DMS53 (cell line): ENCODE measurements around the gene OR1N2.
"Not testable (repeated sequence)": the region's sequence is repeated elsewhere in the genome, so short reads cannot be mapped to it uniquely, and the experiment has no call there.

Experiments
- DNase-seq: peaks from one replicate; lab custom pipeline; 2025; lab: John Stamatoyannopoulos, UW

OR1N2 gene, protein sequence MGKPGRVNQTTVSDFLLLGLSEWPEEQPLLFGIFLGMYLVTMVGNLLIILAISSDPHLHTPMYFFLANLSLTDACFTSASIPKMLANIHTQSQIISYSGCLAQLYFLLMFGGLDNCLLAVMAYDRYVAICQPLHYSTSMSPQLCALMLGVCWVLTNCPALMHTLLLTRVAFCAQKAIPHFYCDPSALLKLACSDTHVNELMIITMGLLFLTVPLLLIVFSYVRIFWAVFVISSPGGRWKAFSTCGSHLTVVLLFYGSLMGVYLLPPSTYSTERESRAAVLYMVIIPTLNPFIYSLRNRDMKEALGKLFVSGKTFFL

GRCh38 chr9:122552812-122553211 is at the start of gene OR1N2:
TSS of gene OR1N2 (plus strand) at chr9:122553112. CDS start at chr9:122553212, 100 bp downstream.
- no peak for DNase-seq

GRCh38 chr9:122506964-122507363 is 45.9 kb upstream of the OR1N2 start:
- DNase-seq, result no peak

DNA sequence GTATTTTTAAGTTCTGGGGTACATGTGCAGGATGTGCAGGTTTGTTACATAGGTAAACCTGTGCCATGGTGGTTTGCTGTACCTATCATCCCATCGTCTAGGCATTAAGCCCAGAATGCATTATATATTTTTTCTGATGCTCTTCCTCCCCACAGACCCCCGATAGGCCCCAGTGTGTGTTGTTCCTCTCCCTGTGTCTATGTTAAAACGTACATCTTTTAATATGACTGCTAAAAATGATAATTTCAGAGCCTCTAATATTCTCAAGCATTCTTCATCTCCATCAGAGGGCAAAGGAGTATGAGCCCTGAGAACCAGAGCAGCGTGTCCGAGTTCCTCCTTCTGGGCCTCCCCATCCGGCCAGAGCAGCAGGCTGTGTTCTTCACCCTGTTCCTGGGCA is 42.4 kb upstream of the OR1N2 start, which contains the start of gene OR1J2:
TSS of gene OR1J2 (plus strand) at position 301 of the 400 bp plus-strand sequence. CDS start at position 301, 0 bp downstream.
- DNase-seq, result no peak

- DNase-seq, result no peak
Measured at GRCh38 chr9:122518226-122518625, 34.7 kb upstream of the OR1N2 start.

- no peak for DNase-seq
Measured at GRCh38 chr9:122518841-122519240, 34.1 kb upstream of the OR1N2 start, which contains the start of gene OR1J4. TSS of gene OR1J4 (plus strand) at chr9:122519141. CDS start at chr9:122519141, 0 bp downstream.

- DNase-seq, result no peak
Measured at GRCh38 chr9:122519376-122519775, 33.5 kb upstream of the OR1N2 start.

- DNase-seq, result no peak
Measured at GRCh38 chr9:122526602-122527001, 26.3 kb upstream of the OR1N2 start.

GRCh38 chr9:122527193-122527592 is 25.7 kb upstream of the OR1N2 start, which contains the start of gene OR1N1:
TSS of gene OR1N1 (minus strand) at chr9:122527293. CDS start at chr9:122527293, 0 bp downstream.
- DNase-seq, result no peak

GRCh38 chr9:122531157-122531556 is 21.8 kb upstream of the OR1N2 start:
- not testable (repeated sequence) for DNase-seq

- DNase-seq, result no peak
Measured at GRCh38 chr9:122536134-122536533, 16.8 kb upstream of the OR1N2 start.

DNA sequence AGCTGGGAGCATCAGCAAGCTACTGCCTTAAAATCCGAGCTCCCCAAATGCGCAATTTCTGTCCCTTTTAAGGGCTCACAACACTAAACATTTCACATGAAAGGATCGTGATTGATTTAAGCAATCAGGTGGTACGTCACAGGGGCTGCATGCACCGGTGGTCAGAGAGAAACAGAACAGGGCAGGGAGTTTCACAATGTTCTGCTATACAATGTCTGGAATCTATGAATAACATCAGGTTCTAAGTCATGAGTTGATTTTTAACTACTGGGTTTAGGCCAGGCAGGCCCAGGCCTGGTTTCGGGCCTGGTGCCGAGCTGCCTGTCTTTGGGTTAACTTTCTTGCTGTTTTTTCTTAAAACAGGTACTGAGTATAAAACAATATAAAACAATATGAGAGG is 15.8 kb upstream of the OR1N2 start:
- not testable (repeated sequence) for DNase-seq

GRCh38 chr9:122538757-122539156 is 14.2 kb upstream of the OR1N2 start:
- no peak for DNase-seq

DNA sequence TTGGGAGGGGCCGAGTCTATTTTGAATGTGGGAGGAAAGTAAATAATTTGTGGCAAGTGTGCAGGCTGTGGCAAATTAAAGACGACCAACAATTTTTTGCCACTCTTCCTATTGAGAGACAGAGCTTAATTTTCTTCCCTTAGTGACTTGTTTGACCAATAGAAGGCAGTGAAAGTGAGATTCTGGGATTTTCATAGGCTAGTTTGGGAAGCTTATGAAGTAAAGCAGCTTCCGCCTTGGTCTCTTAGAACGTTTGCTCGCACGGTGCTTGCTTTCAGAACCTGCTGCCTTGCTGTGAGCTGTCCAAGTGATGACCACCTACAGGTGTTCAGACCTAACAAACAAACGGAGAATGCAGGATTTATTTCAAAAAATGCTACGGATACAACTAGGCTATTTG is 6.7 kb upstream of the OR1N2 start:
- no peak for DNase-seq

- DNase-seq, result no peak
Measured at GRCh38 chr9:122551371-122551770, 1.5 kb upstream of the OR1N2 start.

GRCh38 chr9:122561446-122561845 is 8.5 kb downstream of the OR1N2 start:
- DNase-seq, result no peak

- no peak for DNase-seq
Measured at GRCh38 chr9:122562134-122562760, 9.3 kb downstream of the OR1N2 start.

DNA sequence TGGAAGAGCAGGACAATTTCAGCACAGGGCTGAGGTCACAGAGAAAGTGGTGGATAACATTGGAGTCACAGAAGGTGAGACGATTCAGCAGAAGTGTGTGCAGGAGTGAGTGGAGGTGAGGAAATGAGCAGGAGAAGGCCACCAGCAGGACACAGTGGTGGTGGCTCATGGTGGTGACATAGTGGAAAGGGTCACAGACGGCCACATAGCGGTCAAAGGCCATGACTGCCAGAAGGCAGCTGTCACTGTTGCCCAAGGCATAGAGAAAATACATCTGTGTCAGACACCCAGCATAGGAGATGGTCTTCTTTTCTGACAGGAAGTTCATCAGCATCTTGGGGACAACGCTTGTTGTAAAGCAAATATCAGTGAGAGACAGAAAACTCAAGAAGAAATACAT is 15.0 kb downstream of the OR1N2 start:
- DNase-seq, result peak; percentile 35

DNA sequence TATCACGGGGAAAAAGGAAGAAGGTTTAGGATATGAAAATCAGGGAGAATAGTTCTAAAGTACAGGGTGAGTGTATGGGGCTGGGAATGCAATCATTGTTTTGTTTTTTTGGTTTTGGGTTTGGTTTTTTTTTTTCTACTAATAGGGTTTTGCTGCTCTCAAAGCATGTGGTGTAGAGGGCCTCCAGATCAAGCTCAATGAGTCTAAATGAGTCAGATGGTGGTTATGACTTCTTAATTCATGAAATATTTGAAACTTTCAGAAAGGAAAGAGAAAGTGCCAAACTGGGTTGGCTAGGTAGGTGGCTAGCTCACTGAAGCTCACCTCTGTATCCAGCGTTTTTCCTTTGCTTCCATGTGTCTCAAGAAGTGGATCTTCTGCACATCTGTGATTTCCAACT is 19.5 kb downstream of the OR1N2 start:
- no peak for DNase-seq

DNA sequence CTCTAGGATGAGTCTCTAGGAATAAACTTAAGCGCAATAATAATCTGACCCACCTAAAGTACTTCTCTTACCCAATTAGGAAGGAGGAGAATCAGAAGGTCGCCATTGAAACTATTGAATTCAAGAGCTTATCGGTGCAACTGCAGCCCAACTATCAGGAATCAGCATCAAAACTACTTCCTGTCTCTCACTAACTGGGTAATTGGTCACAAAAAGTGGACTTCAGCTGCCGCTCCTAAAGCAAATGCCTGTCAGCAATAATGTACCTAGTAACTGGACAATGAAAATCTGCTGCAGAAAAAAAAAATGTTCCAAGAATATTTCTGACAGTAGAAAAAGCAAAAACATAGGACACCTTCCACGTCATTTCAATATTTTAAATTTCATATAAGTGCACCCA is 27.0 kb downstream of the OR1N2 start:
- DNase-seq, result no peak

GRCh38 chr9:122580360-122580759 is 27.4 kb downstream of the OR1N2 start:
- no peak for DNase-seq

GRCh38 chr9:122583284-122583683 is 30.4 kb downstream of the OR1N2 start, which contains the start of gene OR1L8:
TSS of gene OR1L8 (minus strand) at chr9:122583384. CDS start at chr9:122568477, 14,907 bp downstream.
- not testable (repeated sequence) for DNase-seq
